Non-pigmented ciliary epithelial cell (primary cell): ENCODE measurements around the gene RASSF7.

Experiments
- DNase-seq: peaks from one replicate; pipeline ENCODE4 v3.0.0-alpha.2; 2010; ENCODE audit warnings: low read depth

The RASSF7 gene

DNA sequence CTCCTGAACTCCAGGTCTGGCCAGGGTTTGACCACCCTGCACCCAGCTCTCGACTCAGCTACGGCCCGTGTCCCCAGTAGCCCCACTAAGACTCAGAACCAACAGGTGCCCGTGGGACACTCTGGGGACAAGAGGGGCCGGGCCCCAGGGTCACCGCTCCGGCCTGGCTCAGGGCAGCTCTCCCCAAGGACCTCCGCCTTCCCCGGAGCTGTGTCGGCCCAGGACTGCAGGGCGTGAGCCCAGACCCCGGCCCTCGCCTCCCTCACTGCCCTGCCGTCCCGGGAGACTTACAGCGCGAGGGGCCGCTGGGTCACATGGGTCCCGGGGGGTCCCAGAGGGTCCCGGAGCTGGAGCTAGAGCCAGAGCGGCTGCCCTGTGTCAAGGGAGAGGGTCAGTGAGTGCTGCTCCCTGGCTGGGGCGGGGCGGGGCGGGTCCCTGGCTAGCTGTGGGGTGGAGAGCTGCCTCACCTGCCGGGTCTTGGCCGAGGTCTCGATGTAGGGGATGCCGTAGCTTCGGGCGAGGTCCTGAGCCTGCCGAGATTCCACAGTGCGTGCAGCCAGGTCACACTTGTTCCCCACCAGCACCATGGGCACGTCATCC is 27.7 kb upstream of the RASSF7 start:
- no peak for DNase-seq

- no peak for DNase-seq
Measured at GRCh38 chr11:533586-534395, 27.0 kb upstream of the RASSF7 start.

GRCh38 chr11:534396-535209 is 26.2 kb upstream of the RASSF7 start:
- no peak for DNase-seq

- no peak for DNase-seq
Measured at GRCh38 chr11:535210-535518, 25.6 kb upstream of the RASSF7 start.

- DNase-seq = peak; percentile 60
Measured at GRCh38 chr11:535519-536454, 25.0 kb upstream of the RASSF7 start, which contains the start of gene HRAS. TSS of gene HRAS (minus strand) at chr11:535576.

DNA sequence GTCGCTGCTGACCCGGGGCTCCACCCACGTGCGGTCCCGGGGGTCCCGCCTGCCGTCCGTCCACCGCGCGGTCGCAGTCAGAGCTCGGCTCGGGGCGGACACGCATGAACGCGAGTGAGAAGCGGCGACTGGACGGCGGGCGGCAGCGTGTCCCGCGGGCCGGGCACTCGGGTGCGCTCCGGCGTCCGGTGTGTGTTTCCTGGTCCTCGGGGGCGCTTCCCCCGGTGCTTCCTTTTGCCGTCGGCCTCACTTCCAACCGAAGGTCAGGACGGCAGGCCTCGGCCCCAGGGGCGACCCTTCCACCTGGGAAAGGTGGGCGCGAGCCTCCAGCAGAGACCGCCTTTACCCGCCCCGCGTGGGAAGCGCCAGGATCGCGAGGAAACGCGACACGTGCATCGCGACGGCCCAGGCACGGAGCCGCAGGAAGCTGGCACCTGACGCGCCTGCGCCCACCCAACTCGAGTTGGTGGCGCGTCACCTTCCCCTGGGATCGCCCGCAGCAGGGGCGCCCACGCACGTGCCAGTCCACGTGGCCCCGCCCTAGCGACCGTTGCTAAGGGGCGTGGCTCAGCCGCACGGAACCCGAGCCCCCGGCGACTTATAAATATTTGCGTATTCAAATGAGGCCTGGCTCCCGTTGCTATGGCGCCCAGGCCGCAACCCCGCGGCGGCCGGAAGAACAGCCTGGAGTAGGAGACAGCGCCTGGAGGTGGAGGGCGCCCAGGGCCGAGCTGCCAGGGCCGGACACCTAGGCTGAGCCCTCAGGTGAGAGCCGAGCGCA is 23.7 kb upstream of the RASSF7 start, which contains the start of gene LRRC56:
TSS of gene LRRC56 (plus strand) at position 687 of the 781 bp plus-strand sequence. CDS start 3,158 bp downstream, outside the sequence.
- peak; percentile 13 for DNase-seq

- no peak for DNase-seq
Measured at GRCh38 chr11:537622-538430, 22.9 kb upstream of the RASSF7 start.

- no peak for DNase-seq
Measured at GRCh38 chr11:538431-539051, 22.2 kb upstream of the RASSF7 start.

DNA sequence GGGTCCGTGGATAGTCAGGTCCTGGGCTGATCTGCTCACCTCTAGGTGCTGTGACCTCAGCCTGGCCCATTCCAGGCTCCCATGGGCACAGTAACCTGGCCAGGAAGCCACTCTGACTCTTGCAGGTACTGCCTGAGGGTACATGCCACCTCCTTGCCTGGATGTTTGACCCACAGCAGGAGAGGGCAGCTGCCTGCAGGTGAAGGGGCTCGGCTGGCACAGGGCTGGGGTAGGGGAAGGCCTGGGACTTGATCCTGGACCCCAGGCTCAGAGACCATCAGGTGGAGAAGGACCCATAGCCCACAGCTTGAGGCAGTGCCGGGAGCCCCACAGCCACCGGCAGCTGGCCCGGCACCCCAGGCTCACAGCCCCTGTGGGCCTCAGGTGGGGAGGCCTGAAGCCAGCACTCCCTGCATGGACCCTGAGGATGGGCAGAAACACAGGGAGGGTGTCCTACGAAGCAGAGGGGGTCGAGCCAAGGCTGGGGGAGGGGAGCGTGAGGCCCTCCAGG is 20.7 kb upstream of the RASSF7 start:
- DNase-seq = no peak

GRCh38 chr11:540583-541432 is 20.0 kb upstream of the RASSF7 start:
- DNase-seq = no peak

DNA sequence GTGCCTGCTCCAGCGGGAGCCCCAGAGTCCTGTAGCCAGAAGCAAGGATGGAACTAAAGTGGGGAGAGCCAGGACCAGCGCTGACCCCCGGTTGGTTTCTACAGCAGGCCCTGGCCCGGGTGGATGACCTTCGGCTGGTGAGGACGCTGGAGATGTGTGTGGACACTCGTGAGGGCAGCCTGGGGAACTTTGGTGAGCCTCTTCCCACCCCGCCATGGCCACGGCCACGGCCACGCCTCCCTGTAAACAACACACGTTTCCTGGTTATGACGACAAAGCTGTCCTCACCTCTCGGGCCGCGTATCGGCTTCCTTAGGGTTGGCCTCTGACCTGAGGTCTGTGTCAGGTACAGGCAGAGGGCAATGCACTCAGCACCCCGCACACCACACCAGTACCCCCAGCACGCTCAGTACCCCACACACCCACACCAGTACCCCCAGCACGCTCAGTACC is 19.3 kb upstream of the RASSF7 start:
- DNase-seq = no peak

- DNase-seq = no peak
Measured at GRCh38 chr11:544817-545166, 16.0 kb upstream of the RASSF7 start.

DNA sequence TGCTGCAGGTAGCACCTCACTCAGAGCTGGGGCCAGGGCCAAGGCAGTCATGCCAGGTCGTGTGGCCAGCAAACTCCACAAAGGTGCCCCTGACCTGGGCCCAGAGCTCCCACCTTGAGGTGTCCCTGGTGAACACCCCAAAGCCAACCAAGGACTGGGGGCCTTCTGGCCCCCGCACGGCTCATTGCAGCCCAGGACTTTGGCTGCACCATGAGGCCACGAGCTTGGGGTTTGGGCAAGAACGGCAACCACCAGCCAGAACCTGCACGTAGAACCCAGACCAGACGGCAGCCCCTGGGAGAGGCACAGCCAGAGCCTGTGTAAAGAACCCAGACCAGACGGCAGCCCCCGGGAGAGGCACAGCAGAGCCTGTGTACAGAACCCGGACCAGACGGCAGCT is 15.6 kb upstream of the RASSF7 start:
- no peak for DNase-seq

GRCh38 chr11:548700-549603 is 11.8 kb upstream of the RASSF7 start:
- DNase-seq = no peak

DNA sequence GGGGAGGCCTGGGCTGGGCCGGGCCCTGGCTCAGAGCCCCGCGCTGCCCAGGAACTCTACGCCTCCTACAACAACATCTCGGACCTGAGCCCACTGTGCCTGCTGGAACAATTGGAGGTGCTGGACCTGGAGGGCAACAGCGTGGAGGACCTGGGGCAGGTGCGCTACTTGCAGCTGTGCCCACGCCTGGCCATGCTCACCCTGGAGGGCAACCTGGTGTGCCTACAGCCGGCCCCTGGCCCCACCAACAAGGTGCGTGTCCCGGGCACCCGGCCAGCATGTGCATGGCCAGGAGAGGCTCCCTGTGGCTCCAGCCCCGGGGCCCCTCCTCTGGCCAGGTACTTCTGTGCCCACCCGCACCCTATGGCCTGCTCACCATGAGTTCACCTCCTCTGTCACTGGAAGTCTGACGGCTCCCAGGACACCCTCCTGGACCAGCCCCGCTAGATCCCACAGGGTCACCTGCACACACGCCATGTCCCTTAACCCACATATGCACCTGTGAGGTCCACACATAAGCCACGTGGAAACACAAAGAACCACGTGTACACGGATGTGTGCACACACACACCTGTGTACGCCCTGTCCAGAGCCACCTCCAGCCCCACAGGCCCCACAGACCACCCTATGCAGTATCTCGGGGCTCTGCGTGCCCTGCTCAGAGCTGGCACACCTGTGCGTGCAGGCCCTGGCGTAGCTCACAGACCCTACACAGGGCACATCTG is 10.6 kb upstream of the RASSF7 start:
- DNase-seq = no peak

DNA sequence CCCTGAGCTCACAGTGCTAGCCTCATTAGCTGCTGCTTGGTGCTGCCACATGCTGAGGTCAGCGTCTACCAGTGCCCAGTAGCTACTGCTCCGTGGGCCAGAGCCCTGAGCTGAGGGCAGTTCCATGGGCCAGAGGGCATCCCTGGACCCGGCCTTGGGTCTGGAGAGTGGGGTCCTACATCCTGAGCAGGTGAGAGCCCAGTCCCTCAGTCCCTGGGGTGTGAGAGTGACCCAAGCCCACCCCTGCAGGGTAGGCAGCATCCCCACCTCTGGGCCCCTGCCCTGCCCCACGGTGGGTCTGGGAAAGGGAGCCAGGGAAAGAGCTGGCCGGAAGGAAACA is 10.1 kb upstream of the RASSF7 start:
- no peak for DNase-seq

GRCh38 chr11:551131-551530 is 9.6 kb upstream of the RASSF7 start:
- DNase-seq = no peak
